ENCODE results near the gene CREG2. TPM values are rescaled to one million over a fixed set of nuclear protein-coding genes. Genes with fewer than 3 reads are reported as not detected.
A peak's percentile ranks its signal among the peaks of the same experiment; 100 is the strongest.

The CREG2 gene
- total RNA-seq, 4 donors from 2014 or later, result not detected

GRCh38 chr2:101419096-101419663, 31.9 kb upstream of the CREG2 start:
- DNase-seq, result peak; percentile 17 to 32
- Histone ChIP-seq H3K4me3 (no peak overlapping the region), H3K27ac (no peak overlapping the region), H3K9me3 (no peaks in the 10 kb centered on the region), H3K36me3 (no peaks in the 10 kb centered on the region), H3K4me1 (no peaks in the 10 kb centered on the region), H3K27me3 (no peaks in the 10 kb centered on the region)
- intact Hi-C loops (cut with DNase I; ENCODE audit: low total_unique reads) (loop anchor here (1.0 kb wide), 1 partner anchor 412 kb away; no protein-coding TSS in a partner anchor), in situ Hi-C loops (cut with MboI; ENCODE audit: low sequenced_read_pairs in 4 of 4) (loop anchor here (5.0 to 25.0 kb wide), 4 partner anchors 406 to 1036 kb away; no protein-coding TSS in a partner anchor)
- peak; percentile 62 to 83 for ATAC-seq
- no peak for TF ChIP-seq POLR2A (IDR thresholded peaks at IDR 0.05)
- TF ChIP-seq, protein P1, sequence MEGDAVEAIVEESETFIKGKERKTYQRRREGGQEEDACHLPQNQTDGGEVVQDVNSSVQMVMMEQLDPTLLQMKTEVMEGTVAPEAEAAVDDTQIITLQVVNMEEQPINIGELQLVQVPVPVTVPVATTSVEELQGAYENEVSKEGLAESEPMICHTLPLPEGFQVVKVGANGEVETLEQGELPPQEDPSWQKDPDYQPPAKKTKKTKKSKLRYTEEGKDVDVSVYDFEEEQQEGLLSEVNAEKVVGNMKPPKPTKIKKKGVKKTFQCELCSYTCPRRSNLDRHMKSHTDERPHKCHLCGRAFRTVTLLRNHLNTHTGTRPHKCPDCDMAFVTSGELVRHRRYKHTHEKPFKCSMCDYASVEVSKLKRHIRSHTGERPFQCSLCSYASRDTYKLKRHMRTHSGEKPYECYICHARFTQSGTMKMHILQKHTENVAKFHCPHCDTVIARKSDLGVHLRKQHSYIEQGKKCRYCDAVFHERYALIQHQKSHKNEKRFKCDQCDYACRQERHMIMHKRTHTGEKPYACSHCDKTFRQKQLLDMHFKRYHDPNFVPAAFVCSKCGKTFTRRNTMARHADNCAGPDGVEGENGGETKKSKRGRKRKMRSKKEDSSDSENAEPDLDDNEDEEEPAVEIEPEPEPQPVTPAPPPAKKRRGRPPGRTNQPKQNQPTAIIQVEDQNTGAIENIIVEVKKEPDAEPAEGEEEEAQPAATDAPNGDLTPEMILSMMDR (IDR thresholded peaks at IDR 0.05 in 4 of 5, conservative IDR thresholded peaks at IDR 0.05 in 1 of 5), result peak; percentile 45 to 73 (median 65)

DNA sequence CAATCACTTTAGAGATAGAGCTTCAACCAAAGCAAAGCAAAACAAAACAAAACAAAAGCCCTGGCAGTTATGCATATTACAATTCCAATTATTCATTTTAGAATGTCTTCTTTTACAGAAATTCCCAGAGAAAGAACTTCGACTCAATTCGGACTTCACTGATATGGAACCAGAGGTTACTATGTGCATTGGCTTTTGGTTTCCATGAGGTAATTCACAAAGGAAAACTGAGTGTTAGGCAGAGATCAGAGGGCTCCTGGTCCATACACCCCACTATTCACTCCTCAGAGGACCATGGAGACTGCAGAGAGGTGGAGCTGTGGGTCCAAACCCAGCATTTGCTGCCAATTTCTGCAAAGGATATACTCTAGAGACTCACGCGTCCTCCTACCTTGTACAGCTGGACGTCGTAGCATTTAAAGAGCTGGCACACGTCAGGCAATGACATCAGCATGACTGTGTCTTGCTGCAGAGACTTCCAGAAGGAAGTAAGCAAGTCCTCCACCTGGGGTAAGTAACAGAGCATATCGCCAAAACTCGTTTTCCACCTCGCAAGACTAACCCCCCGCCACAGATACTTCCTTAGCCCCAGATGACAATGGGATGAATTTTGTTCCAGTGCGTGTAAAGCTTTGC, 31.3 kb upstream of the CREG2 start:
- no peak for ATAC-seq
- Histone ChIP-seq H3K9me3 (no peaks in the 10 kb centered on the region), H3K27me3 (no peaks in the 10 kb centered on the region), H3K4me1 (no peaks in the 10 kb centered on the region), H3K4me3 (no peak overlapping the region), H3K27ac (no peak overlapping the region), H3K36me3 (no peaks in the 10 kb centered on the region)
- in situ Hi-C loops (cut with MboI; ENCODE audit: low sequenced_read_pairs in 4 of 4) (loop anchor here (5.0 to 25.0 kb wide), 4 partner anchors 406 to 1036 kb away; no protein-coding TSS in a partner anchor), intact Hi-C loops (cut with DNase I; ENCODE audit: low total_unique reads) (loop anchor here (1.0 kb wide), 1 partner anchor 413 kb away; no protein-coding TSS in a partner anchor)
- no peak for DNase-seq
- TF ChIP-seq, protein P1 (IDR thresholded peaks at IDR 0.05 in 4 of 5, conservative IDR thresholded peaks at IDR 0.05 in 1 of 5), result no peak
- no peak for TF ChIP-seq POLR2A (IDR thresholded peaks at IDR 0.05)

GRCh38 chr2:101416609-101417008, 29.3 kb upstream of the CREG2 start:
- no peak for TF ChIP-seq POLR2A (IDR thresholded peaks at IDR 0.05)
- TF ChIP-seq, protein P1 (IDR thresholded peaks at IDR 0.05 in 4 of 5, conservative IDR thresholded peaks at IDR 0.05 in 1 of 5), result no peak
- Histone ChIP-seq H3K4me1 (no peaks in the 10 kb centered on the region), H3K27ac (no peak overlapping the region), H3K27me3 (peaks cover 0 to 4% (median 0%) of the 10 kb centered on the region in 3 donors), H3K9me3 (no peaks in the 10 kb centered on the region), H3K36me3 (no peaks in the 10 kb centered on the region), H3K4me3 (no peak overlapping the region)
- in situ Hi-C loops (cut with MboI; ENCODE audit: low sequenced_read_pairs in 4 of 4), result loop anchor here (5.0 to 25.0 kb wide), 4 partner anchors 408 to 1038 kb away; no protein-coding TSS in a partner anchor
- no peak for DNase-seq
- intact Hi-C loops (cut with DNase I; ENCODE audit: low total_unique reads), result no loop called here
- no peak for ATAC-seq

GRCh38 chr2:101415884-101416283, 28.6 kb upstream of the CREG2 start:
- in situ Hi-C loops (cut with MboI; ENCODE audit: low sequenced_read_pairs in 4 of 4), result loop anchor here (5.0 to 25.0 kb wide), 4 partner anchors 409 to 1039 kb away; no protein-coding TSS in a partner anchor
- ATAC-seq (no peak), DNase-seq (no peak)
- Histone ChIP-seq H3K27me3 (peaks cover 0 to 4% (median 0%) of the 10 kb centered on the region in 3 donors), H3K4me1 (no peaks in the 10 kb centered on the region), H3K27ac (no peak overlapping the region), H3K4me3 (no peak overlapping the region), H3K36me3 (no peaks in the 10 kb centered on the region), H3K9me3 (no peaks in the 10 kb centered on the region)
- TF ChIP-seq, protein P1 (IDR thresholded peaks at IDR 0.05 in 4 of 5, conservative IDR thresholded peaks at IDR 0.05 in 1 of 5), result no peak
- no peak for TF ChIP-seq POLR2A (IDR thresholded peaks at IDR 0.05)
- intact Hi-C loops (cut with DNase I; ENCODE audit: low total_unique reads), result no loop called here

Data from gastrocnemius medialis (tissue), 4 donors.